ENCODE measurements around the gene PTAFR.

DNA sequence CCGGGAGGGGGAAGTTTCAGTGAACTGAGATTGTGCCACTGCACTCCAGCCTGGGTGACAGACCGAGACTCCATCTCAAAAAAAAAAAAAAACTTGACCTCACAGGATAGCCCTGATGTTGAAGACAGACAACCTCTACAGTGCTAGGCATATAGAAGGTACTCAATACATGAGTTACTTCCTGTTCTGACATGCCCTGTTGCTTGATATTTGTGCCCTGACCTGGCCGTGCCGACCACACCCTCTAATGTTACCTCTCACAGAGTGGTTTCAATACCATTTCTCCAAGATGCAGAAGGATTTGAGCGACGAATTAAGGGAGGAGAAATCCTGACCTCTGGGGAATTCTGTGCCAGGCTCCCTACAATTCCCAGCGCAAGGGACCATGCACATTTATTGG is 5.2 kb downstream of the PTAFR start:
- no peak for TF ChIP-seq POLR2AphosphoS5 (IDR thresholded peaks at IDR 0.05; ENCODE audit: low read depth)
- TF ChIP-seq, protein P1, sequence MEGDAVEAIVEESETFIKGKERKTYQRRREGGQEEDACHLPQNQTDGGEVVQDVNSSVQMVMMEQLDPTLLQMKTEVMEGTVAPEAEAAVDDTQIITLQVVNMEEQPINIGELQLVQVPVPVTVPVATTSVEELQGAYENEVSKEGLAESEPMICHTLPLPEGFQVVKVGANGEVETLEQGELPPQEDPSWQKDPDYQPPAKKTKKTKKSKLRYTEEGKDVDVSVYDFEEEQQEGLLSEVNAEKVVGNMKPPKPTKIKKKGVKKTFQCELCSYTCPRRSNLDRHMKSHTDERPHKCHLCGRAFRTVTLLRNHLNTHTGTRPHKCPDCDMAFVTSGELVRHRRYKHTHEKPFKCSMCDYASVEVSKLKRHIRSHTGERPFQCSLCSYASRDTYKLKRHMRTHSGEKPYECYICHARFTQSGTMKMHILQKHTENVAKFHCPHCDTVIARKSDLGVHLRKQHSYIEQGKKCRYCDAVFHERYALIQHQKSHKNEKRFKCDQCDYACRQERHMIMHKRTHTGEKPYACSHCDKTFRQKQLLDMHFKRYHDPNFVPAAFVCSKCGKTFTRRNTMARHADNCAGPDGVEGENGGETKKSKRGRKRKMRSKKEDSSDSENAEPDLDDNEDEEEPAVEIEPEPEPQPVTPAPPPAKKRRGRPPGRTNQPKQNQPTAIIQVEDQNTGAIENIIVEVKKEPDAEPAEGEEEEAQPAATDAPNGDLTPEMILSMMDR (IDR thresholded peaks at IDR 0.05; ENCODE audit: insufficient read depth, low read length), result no peak
- TF ChIP-seq, protein P2, sequence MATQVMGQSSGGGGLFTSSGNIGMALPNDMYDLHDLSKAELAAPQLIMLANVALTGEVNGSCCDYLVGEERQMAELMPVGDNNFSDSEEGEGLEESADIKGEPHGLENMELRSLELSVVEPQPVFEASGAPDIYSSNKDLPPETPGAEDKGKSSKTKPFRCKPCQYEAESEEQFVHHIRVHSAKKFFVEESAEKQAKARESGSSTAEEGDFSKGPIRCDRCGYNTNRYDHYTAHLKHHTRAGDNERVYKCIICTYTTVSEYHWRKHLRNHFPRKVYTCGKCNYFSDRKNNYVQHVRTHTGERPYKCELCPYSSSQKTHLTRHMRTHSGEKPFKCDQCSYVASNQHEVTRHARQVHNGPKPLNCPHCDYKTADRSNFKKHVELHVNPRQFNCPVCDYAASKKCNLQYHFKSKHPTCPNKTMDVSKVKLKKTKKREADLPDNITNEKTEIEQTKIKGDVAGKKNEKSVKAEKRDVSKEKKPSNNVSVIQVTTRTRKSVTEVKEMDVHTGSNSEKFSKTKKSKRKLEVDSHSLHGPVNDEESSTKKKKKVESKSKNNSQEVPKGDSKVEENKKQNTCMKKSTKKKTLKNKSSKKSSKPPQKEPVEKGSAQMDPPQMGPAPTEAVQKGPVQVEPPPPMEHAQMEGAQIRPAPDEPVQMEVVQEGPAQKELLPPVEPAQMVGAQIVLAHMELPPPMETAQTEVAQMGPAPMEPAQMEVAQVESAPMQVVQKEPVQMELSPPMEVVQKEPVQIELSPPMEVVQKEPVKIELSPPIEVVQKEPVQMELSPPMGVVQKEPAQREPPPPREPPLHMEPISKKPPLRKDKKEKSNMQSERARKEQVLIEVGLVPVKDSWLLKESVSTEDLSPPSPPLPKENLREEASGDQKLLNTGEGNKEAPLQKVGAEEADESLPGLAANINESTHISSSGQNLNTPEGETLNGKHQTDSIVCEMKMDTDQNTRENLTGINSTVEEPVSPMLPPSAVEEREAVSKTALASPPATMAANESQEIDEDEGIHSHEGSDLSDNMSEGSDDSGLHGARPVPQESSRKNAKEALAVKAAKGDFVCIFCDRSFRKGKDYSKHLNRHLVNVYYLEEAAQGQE (IDR thresholded peaks at IDR 0.05; ENCODE audit: insufficient replicate concordance, low read depth), result no peak
